Activated CD8-positive, alpha-beta T cell treated with anti-CD3 and anti-CD28 coated beads for 36 hours (primary cell): ENCODE results near the gene ATG2A. TPM values are rescaled to one million over a fixed set of nuclear protein-coding genes. Genes with fewer than 3 reads are reported as not detected.

Experiments used
- ATAC-seq: fragments of 200-7000 bp; cut with Tn5 transposase; one replicate; pipeline ENCODE4 v1.10.0; 2021; ENCODE audit warnings: mild to moderate bottlenecking, moderate library complexity
- CTCF ChIA-PET: fragments of 350-600 bp; sonication (Branson Sonifier 250); formaldehyde crosslinking; loops from one replicate; lab custom pipeline; 2021; ENCODE audit warnings: antibody characterized with exemption; lab: Charles Lee
- POLR2A ChIA-PET: fragments of 350-600 bp; sonication (Branson Sonifier 250); formaldehyde crosslinking; loops from one replicate; lab custom pipeline; 2021; ENCODE audit warnings: antibody characterized with exemption; lab: Charles Lee
- DNase-seq: peaks from one replicate; pipeline ENCODE4 v3.0.0-alpha.2; 2020
- H3K27ac Mint-ChIP-seq: one replicate; pipeline ENCODE4 v1.8.0; 2021; ENCODE audit warnings: mild to moderate bottlenecking, mixed read lengths
- H3K27me3 Mint-ChIP-seq: one replicate; pipeline ENCODE4 v1.8.0; 2021; ENCODE audit warnings: mixed read lengths
- H3K36me3 Mint-ChIP-seq: one replicate; pipeline ENCODE4 v1.8.0; 2021; ENCODE audit warnings: low read depth, mixed read lengths
- H3K4me1 Mint-ChIP-seq: one replicate; pipeline ENCODE4 v1.8.0; 2021; ENCODE audit warnings: low read depth, mixed read lengths
- H3K4me3 Mint-ChIP-seq: one replicate; pipeline ENCODE4 v1.8.0; 2021; ENCODE audit warnings: mild to moderate bottlenecking, moderate library complexity, mixed read lengths
- H3K9me3 Mint-ChIP-seq: one replicate; pipeline ENCODE4 v1.8.0; 2021; ENCODE audit warnings: mixed read lengths
- intact Hi-C: fragments of 100-400 bp; cut with micrococcal nuclease; formaldehyde crosslinking; loops from one replicate; pipeline ENCODE4 v1.10.0; 2022
- total RNA-seq, 2 experiments: library from RNA; stranded (reverse); gene quantifications; one replicate each; pipeline ENCODE4 v1.2.3, GENCODE V29; 2021
- TF ChIP-seq, protein P1 (sequence below): fragments of 200-600 bp; IDR thresholded peaks from one replicate; pipeline ENCODE4 v1.8.0; 2022; ENCODE audit warnings: antibody characterized with exemption, mild to moderate bottlenecking

The ATG2A gene
- total RNA-seq, 2 experiments from 2014 or later: 17.1 to 17.5 TPM

DNA sequence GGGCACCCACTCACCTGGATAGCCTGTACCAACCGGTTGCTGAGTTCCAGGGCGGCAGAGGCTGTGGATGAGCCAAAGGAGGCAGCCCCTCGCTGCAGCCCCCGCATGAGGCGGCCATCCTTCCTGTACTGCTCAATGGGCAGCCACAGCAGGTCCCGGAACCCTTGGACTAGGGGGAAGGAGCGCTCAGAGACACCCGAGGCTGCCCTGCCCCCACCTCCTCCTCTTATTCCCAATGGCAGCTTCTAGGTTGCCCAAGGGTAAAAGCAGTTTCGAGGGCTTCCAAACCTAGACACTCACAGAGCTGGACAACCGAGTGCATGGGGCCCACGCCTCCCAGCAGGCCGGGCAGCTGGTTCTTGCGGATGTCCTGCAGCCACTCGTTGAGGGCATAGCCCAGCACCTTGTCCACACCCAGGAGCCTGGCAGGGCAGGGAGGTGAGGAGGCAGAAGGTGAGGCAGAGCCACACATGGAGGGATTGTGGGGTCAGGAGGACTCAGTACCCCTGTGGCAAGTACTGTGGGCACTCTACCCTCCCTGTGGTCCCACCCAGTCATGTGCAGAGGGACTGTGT is 20.5 kb downstream of the ATG2A start:
- H3K4me3 Mint-ChIP-seq: no peak overlapping the region
- H3K36me3 Mint-ChIP-seq: peaks cover 8% of the 10 kb centered on the region
- H3K9me3 Mint-ChIP-seq: no peaks in the 10 kb centered on the region
- TF ChIP-seq, protein P1, sequence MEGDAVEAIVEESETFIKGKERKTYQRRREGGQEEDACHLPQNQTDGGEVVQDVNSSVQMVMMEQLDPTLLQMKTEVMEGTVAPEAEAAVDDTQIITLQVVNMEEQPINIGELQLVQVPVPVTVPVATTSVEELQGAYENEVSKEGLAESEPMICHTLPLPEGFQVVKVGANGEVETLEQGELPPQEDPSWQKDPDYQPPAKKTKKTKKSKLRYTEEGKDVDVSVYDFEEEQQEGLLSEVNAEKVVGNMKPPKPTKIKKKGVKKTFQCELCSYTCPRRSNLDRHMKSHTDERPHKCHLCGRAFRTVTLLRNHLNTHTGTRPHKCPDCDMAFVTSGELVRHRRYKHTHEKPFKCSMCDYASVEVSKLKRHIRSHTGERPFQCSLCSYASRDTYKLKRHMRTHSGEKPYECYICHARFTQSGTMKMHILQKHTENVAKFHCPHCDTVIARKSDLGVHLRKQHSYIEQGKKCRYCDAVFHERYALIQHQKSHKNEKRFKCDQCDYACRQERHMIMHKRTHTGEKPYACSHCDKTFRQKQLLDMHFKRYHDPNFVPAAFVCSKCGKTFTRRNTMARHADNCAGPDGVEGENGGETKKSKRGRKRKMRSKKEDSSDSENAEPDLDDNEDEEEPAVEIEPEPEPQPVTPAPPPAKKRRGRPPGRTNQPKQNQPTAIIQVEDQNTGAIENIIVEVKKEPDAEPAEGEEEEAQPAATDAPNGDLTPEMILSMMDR: no peak
- H3K27ac Mint-ChIP-seq: no peak overlapping the region
- ChIA-PET CTCF (interaction anchor here (1.0 to 29.9 kb wide), 4 partner anchors 9 to 58 kb away, joined by 3 to 1168 read pairs (median 8); partner anchors contain the start of gene CDC42BPG), POLR2A (no interaction called here)
- H3K4me1 Mint-ChIP-seq: peaks cover 9% of the 10 kb centered on the region
- ATAC-seq (no peak), DNase-seq (no peak)
- intact Hi-C loops: no loop called here
- H3K27me3 Mint-ChIP-seq: no peaks in the 10 kb centered on the region

DNA sequence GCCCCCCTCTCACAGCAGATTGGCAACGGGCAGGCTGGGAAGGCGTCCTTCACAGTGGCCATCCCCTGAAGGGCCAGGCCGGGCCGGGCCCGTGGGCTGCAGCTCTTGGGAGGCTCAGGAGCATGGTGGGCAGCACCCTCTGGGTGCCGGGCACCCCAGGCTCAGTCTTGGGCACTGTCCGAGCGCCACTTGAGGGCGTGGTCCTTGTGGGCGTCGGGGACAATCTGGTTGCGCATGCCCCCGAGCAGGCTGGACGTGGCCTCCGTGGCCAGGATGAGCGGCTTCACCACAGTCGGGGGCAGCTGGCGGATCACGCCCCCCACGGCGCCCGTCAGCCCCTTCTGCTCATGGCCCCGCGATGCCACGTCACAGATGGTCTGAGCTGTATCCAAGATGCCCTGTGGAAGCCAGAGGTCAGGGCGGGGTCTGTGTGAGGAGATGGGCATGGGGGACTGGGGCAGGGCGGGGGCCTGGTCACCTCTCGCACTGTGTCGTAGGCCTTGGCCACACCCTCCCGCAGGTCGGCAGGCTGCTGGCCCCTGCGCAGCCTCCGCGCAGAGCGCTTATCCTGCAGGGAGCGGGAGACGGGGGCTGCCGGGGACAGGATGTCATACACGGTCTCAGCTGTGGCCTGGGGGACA is 22.1 kb downstream of the ATG2A start:
- ATAC-seq (no peak), DNase-seq (no peak)
- H3K9me3 Mint-ChIP-seq: no peaks in the 10 kb centered on the region
- no peaks in the 10 kb centered on the region for H3K27me3 Mint-ChIP-seq
- peaks cover under 1% of the 10 kb centered on the region for H3K4me1 Mint-ChIP-seq
- POLR2A ChIA-PET: interaction anchor here (1.6 to 2.3 kb wide), 2 partner anchors 47 to 50 kb away, joined by 6 to 10 read pairs; partner anchors contain the start of gene CDC42BPG
- H3K27ac Mint-ChIP-seq: no peak overlapping the region
- peaks cover 4% of the 10 kb centered on the region for H3K36me3 Mint-ChIP-seq
- no peak overlapping the region for H3K4me3 Mint-ChIP-seq
- TF ChIP-seq, protein P1: peak; percentile 7
- CTCF ChIA-PET: interaction anchor here (0.5 to 29.9 kb wide), 7 partner anchors 10 to 59 kb away, joined by 3 to 1168 read pairs (median 5); partner anchors contain the start of gene CDC42BPG
- intact Hi-C loops: loop anchor here (2.0 kb wide), 1 partner anchor 48 kb away; no protein-coding TSS in a partner anchor

DNA sequence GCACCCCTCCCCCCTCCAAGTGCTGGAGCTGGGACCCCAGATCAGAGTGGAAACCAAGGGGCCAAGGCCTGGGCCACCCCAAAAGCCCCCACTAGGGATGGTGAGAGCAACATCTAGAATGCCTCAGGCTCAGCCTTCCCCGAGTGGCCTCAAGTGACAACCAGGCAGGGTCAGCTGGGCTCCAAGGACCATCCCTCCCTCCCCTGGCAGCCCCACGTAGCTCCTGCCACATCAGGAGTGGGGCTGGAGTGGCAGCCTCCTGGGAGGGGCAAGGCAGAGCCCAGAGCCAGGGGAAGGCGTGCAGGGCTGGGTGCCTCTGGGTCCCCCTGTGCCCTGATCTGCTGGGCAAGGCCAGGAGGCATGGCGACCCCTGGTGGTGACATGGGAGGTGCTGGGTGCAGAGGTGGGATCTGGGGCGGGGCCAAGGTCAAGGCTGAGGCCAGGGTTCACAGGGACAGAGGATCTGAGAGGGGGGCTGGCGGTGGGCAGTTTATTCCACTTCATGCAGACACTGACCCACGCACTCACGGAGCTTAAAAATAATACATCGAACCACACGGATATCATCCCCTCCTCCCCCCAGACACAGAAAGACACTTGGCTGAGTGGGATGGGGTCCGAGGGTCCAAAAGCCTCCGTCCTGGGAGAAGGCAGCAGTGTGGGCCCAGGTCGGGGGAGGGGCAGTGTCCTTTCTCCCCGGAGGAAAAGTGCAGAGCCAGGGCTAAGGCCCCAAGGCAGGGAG is 22.8 kb downstream of the ATG2A start:
- TF ChIP-seq, protein P1: peak; percentile 76
- Mint-ChIP-seq H3K4me3 (no peak overlapping the region), H3K4me1 (no peaks in the 10 kb centered on the region), H3K27me3 (no peaks in the 10 kb centered on the region), H3K9me3 (no peaks in the 10 kb centered on the region), H3K27ac (no peak overlapping the region), H3K36me3 (peaks cover 4% of the 10 kb centered on the region)
- ChIA-PET CTCF (interaction anchor here (0.5 to 29.9 kb wide), 13 partner anchors 9 to 112 kb away, joined by 3 to 1168 read pairs (median 4); partner anchors contain the start of gene CDC42BPG), POLR2A (interaction anchor here (1.0 to 2.3 kb wide), 7 partner anchors 9 to 123 kb away, joined by 3 to 10 read pairs (median 4); partner anchors contain the start of gene CDC42BPG)
- DNase-seq: peak; percentile 97
- peak; percentile 99 for ATAC-seq
- intact Hi-C loops: loop anchor here (2.0 kb wide), 1 partner anchor 47 kb away; no protein-coding TSS in a partner anchor

DNA sequence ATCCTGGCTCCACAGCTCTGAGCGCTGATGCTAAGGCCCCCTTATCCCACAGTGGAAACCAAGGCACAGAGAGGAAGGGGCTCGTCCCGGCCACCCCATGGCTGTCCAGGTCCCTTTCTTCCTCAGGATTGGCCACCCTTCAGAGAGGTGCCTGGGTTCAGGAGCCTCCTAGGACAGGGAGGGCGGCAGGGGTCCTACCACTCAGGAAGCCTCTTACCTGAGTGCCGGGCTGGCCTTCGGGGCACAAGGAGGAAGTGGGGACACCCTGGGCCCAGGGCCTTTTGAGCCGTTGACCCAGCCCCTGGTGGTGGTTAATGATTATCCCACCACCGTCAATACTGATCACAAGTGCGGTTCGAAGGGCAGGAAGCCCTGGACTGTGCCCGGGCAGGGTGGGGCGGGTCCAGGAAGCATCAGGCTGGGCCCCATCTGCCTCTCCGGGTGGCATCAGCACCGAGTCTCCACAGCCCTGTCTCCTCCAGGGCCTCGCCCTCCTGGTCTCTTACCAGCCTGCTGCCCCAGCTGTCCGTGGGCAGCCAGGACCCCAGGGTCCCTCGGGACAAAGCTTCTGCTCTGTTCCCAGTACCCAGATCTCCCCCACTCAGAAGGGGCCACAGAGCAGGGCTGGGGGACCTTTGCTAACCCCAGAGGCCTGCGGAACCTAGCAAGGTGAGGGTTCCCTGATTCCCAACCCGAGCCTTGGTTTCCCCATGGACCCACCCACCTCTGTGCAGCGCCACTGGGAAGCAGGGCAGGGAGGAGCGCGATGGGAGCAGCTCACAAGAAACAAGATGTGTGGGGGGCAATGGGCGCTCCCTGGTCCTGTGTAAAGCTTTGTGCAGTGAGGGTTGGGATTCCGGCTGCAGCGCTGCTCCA is 23.6 kb downstream of the ATG2A start:
- POLR2A ChIA-PET: interaction anchor here (0.8 to 2.3 kb wide), 8 partner anchors 8 to 123 kb away, joined by 3 to 10 read pairs (median 4); partner anchors contain the start of gene CDC42BPG
- no peak overlapping the region for H3K4me3 Mint-ChIP-seq
- no peaks in the 10 kb centered on the region for H3K4me1 Mint-ChIP-seq
- H3K36me3 Mint-ChIP-seq: peaks cover 4% of the 10 kb centered on the region
- CTCF ChIA-PET: interaction anchor here (0.8 to 29.9 kb wide), 12 partner anchors 8 to 113 kb away, joined by 3 to 1168 read pairs (median 4); partner anchors contain the start of gene CDC42BPG
- TF ChIP-seq, protein P1: no peak
- ATAC-seq (no peak), DNase-seq (no peak)
- H3K9me3 Mint-ChIP-seq: no peaks in the 10 kb centered on the region
- intact Hi-C loops: loop anchor here (2.0 kb wide), 1 partner anchor 47 kb away; no protein-coding TSS in a partner anchor
- no peaks in the 10 kb centered on the region for H3K27me3 Mint-ChIP-seq
- no peak overlapping the region for H3K27ac Mint-ChIP-seq
